Panc1 (cell line): Measurements from ENCODE around the gene TBC1D17. TPM values are rescaled to one million over a fixed set of nuclear protein-coding genes. Genes with fewer than 3 reads are reported as not detected.

ENCODE experiments used
- ATAC-seq: fragments of 200-7000 bp; cut with Tn5 transposase; 2 replicates; pipeline ENCODE4 v1.9.1; 2020; ENCODE audit warnings: mild to moderate bottlenecking, moderate library complexity
- BruUV-seq: library from RNA; stranded (reverse); fragments of 400-500 nt; replicated peaks from 2 replicates; lab custom pipeline; 2021; lab: Mats Ljungman, UMichigan
- CTCF ChIA-PET: fragments of 300-600 bp; sonication (Branson Sonifier 250); formaldehyde crosslinking; loops from one replicate; lab custom pipeline; 2022; ENCODE audit warnings: antibody characterized with exemption; lab: Charles Lee
- POLR2A ChIA-PET: fragments of 300-600 bp; sonication (Branson Sonifier 250); formaldehyde crosslinking; loops from one replicate; lab custom pipeline; 2022; ENCODE audit warnings: antibody characterized with exemption; lab: Charles Lee
- DNase-seq: peaks from one replicate; pipeline ENCODE4 v3.0.0-alpha.2; 2010; ENCODE audit warnings: low read depth, low spot score
- H3K27ac ChIP-seq: 2 replicates; pipeline ENCODE4 v1.5.1; 2011; ENCODE audit warnings: mild to moderate bottlenecking, low read length, inconsistent platforms
- H3K27me3 ChIP-seq: fragments of 200-500 bp; sonication (Bioruptor generic); 2 replicates; pipeline ENCODE4 v1.6.0; 2014; ENCODE audit warnings: low read length, inconsistent platforms; ENCODE audit not compliant: control insufficient read depth, insufficient read depth
- H3K36me3 ChIP-seq: fragments of 200-500 bp; sonication (Bioruptor generic); 2 replicates; pipeline ENCODE4 v1.5.1; 2014; ENCODE audit warnings: inconsistent platforms, mild to moderate bottlenecking, low read length, moderate library complexity; ENCODE audit not compliant: control insufficient read depth, insufficient read depth
- H3K4me1 ChIP-seq: 2 replicates; pipeline ENCODE4 v1.5.1; 2011; ENCODE audit warnings: inconsistent platforms, mild to moderate bottlenecking, low read length, moderate library complexity; ENCODE audit not compliant: control insufficient read depth, insufficient read depth
- H3K4me3 ChIP-seq, 2 experiments: 2 replicates each; pipeline ENCODE4 v1.5.1; 2011 to 2012; ENCODE audit warnings: low read depth in 2 of 2, low read length in 2 of 2, mild to moderate bottlenecking in 2 of 2, inconsistent platforms in 1 of 2, moderate library complexity in 1 of 2
- H3K9me3 ChIP-seq: fragments of 200-500 bp; sonication (Bioruptor generic); 2 replicates; pipeline ENCODE4 v1.5.1; 2014; ENCODE audit warnings: low read depth, mild to moderate bottlenecking, inconsistent platforms, low read length, moderate library complexity; ENCODE audit not compliant: control insufficient read depth, insufficient read depth
- CTCF ChIP-seq: fragments of 450-650 bp; IDR thresholded peaks from 2 replicates; pipeline ENCODE4 v1.5.1; 2017; ENCODE audit warnings: mild to moderate bottlenecking
- POLR2AphosphoS5 ChIP-seq: IDR thresholded peaks from 2 replicates; pipeline ENCODE4 v1.6.1; 2012; ENCODE audit warnings: mild to moderate bottlenecking, low read depth, low read length, moderate library complexity
- REST ChIP-seq, 2 experiments: IDR thresholded peaks; 2 replicates each; pipeline ENCODE4 v1.6.1; 2011 to 2012; ENCODE audit warnings: low read depth in 2 of 2, control low read depth in 1 of 2, low read length in 1 of 2, mild to moderate bottlenecking in 1 of 2, moderate library complexity in 1 of 2; ENCODE audit not compliant: insufficient read depth in 1 of 2
- TCF7L2 ChIP-seq: IDR thresholded peaks from 2 replicates; pipeline ENCODE4 v1.6.1; 2011; ENCODE audit warnings: mild to moderate bottlenecking, low read depth, low read length, inconsistent platforms
- in situ Hi-C: cut with HindIII; loops from 2 replicates; pipeline ENCODE4 v1.10.0; 2016; ENCODE audit warnings: low sequenced_read_pairs, low pct_unique_long_range_greater_than_20kb
- intact Hi-C: fragments of 100-400 bp; cut with micrococcal nuclease; formaldehyde crosslinking; loops from one replicate; pipeline ENCODE4 v1.10.0; 2022; ENCODE audit not compliant: unreplicated experiment
- total RNA-seq: library from RNA; stranded (reverse); gene quantifications from one replicate; pipeline ENCODE4 v1.2.1, GENCODE V29; 2021; ENCODE audit not compliant: unreplicated experiment

TBC1D17 gene
- total RNA-seq, 1 experiment from 2014 or later: 43.2 TPM

GRCh38 chr19:49920624-49921363, 43.3 kb downstream of the TBC1D17 start:
- TF ChIP-seq POLR2AphosphoS5: no peak
- no peak for TF ChIP-seq REST (IDR thresholded peaks at IDR 0.05; ENCODE audit: insufficient read depth in 1 of 2, low read depth in 2 of 2, low read length in 1 of 2)
- no peak for TF ChIP-seq TCF7L2
- Histone ChIP-seq H3K9me3 (no peaks in the 10 kb centered on the region), H3K36me3 (no peaks in the 10 kb centered on the region), H3K27me3 (no peaks in the 10 kb centered on the region), H3K4me3 (no peak overlapping the region), H3K4me1 (no peaks in the 10 kb centered on the region), H3K27ac (no peak overlapping the region)
- ChIA-PET CTCF (no interaction called here), POLR2A (no interaction called here)
- intact Hi-C loops (no loop called here), in situ Hi-C loops (no loop called here)
- no peak for DNase-seq
- ATAC-seq: no peak
- no TSS peak for BruUV-seq

- intact Hi-C loops: no loop called here
- no peak overlapping the region for H3K27ac ChIP-seq
- no peaks in the 10 kb centered on the region for H3K9me3 ChIP-seq
- BruUV-seq: no TSS peak
- in situ Hi-C loops: no loop called here
- no peak overlapping the region for H3K4me3 ChIP-seq
- H3K4me1 ChIP-seq: no peaks in the 10 kb centered on the region
- H3K27me3 ChIP-seq: no peaks in the 10 kb centered on the region
- DNase-seq: no peak
- TF ChIP-seq CTCF: no peak
- ChIA-PET CTCF (no interaction called here), POLR2A (no interaction called here)
- ATAC-seq: no peak
- H3K36me3 ChIP-seq: no peaks in the 10 kb centered on the region; the same call in 1 of the 2 replicates
These were observed 44.6 kb downstream of the TBC1D17 start for GRCh38 chr19:49921871-49922795.
